Mucosa of descending colon (tissue), 3 donors: Measurements from ENCODE around the gene AGAP1. TPM values are rescaled to one million over a fixed set of nuclear protein-coding genes. Genes with fewer than 3 reads are reported as not detected.

Experiments
- ATAC-seq: fragments of 200-7000 bp; cut with Tn5 transposase; one replicate; pipeline ENCODE4 v1.9.1; 2020; ENCODE audit warnings: mild to moderate bottlenecking, moderate library complexity
- DNase-seq, 3 donors: peaks; one replicate each; pipeline ENCODE4 v3.0.0-alpha.2; 2020
- H3K36me3 ChIP-seq: fragments of 200-600 bp; one replicate; pipeline ENCODE4 v1.8.0; 2021; ENCODE audit warnings: low read depth, mild to moderate bottlenecking
- H3K4me1 ChIP-seq: fragments of 200-600 bp; one replicate; pipeline ENCODE4 v1.8.0; 2021; ENCODE audit warnings: low read depth, mild to moderate bottlenecking
- H3K4me3 ChIP-seq: fragments of 200-600 bp; one replicate; pipeline ENCODE4 v1.8.0; 2021; ENCODE audit warnings: mild to moderate bottlenecking
- H3K9me3 ChIP-seq: fragments of 200-600 bp; one replicate; pipeline ENCODE4 v1.8.0; 2021; ENCODE audit warnings: mild to moderate bottlenecking
- CTCF ChIP-seq: fragments of 200-600 bp; IDR thresholded peaks from one replicate; pipeline ENCODE4 v1.8.0; 2022; ENCODE audit warnings: antibody characterized with exemption, mild to moderate bottlenecking
- intact Hi-C, 2 donors: fragments of 100-400 bp; cut with DNase I in 1 of 2; cut with micrococcal nuclease in 1 of 2; formaldehyde crosslinking; loops; one replicate each; pipeline versions ENCODE4 v1.11.0 to v1.11.1; 2022; cut with DNase I, micrococcal nuclease
- total RNA-seq, 3 donors: library from RNA; stranded (reverse); fragmentation: NEBNext Ultra II Directional in 2 of 3; extraction: Animal tissue kit (Norgen Biotek cat#: 25700) in 2 of 3; gene quantifications; one replicate each; pipeline versions ENCODE4 v1.2.1 to v1.2.4, GENCODE V29; 2021 to 2023
- donor health status: DM: no; HTN: no; CAD: no; lungs with moderate emphysema.
- donor health status: DM: no; HTN: no; CAD: no.
- donor health status: DM: no; HTN: yes; CAD: no.

The AGAP1 gene
- total RNA-seq, 3 donors from 2014 or later, result 68.1 to 112 (median 88.9) TPM

DNA sequence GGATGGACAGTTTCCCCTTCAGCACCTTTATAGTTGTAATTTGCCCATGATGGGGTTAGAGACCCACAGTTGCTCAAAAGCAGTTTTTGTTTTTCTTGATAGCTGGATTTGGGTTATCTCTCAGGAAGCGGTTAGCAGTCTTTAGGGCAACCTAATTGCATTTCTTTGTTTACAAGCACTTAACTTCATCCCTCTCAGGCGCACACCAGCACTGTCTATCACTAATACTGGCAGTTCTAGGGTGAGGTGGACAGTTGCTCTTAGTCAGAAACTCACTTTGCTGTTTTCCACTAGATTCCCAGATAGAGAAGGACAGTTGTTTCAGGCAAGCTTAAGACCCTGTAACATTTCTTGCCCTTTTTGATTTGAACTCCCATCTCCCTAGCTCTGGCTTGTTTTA lies 146.0 kb downstream of the AGAP1 start:
- intact Hi-C loops, result no loop called here
- H3K36me3 ChIP-seq, result no peaks in the 10 kb centered on the region
- peaks cover 12% of the 10 kb centered on the region for H3K4me1 ChIP-seq
- DNase-seq (no peak), ATAC-seq (no peak)
- H3K4me3 ChIP-seq, result no peak overlapping the region
- no peaks in the 10 kb centered on the region for H3K9me3 ChIP-seq
- no peak for TF ChIP-seq CTCF

- DNase-seq (no peak), ATAC-seq (no peak)
- peaks cover 12% of the 10 kb centered on the region for H3K4me1 ChIP-seq
- no peaks in the 10 kb centered on the region for H3K9me3 ChIP-seq
- H3K4me3 ChIP-seq, result no peak overlapping the region
- H3K36me3 ChIP-seq, result no peaks in the 10 kb centered on the region
- intact Hi-C loops, result no loop called here
- TF ChIP-seq CTCF, result no peak
Measured at GRCh38 chr2:235640377-235640776, 146.5 kb downstream of the AGAP1 start.

- Histone ChIP-seq H3K36me3 (no peaks in the 10 kb centered on the region), H3K4me3 (no peak overlapping the region), H3K4me1 (peaks cover 12% of the 10 kb centered on the region), H3K9me3 (no peaks in the 10 kb centered on the region)
- no peak for ATAC-seq
- no peak for TF ChIP-seq CTCF
- DNase-seq, result no peak
- intact Hi-C loops, result no loop called here
Measured at GRCh38 chr2:235640926-235641723, 147.3 kb downstream of the AGAP1 start.

DNA sequence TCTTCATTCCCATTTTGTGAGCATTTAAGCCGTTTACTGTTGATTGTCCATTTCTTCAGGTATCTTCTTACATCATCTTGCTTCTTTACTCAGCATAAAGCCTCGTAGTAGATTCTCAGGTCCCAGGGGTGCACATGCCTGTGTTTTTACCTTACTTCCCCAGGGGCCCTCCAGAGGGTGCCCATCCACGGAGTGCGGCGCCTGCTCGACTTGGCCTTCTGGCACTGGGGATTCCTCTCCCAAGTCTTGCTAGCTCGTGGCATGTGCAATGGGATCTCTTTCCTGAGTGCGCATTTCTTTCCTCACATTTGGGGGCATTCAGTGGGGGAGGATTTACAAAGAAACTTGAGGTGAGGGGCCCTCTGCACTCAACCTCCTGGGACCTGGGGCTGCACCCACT lies 148.1 kb downstream of the AGAP1 start:
- H3K4me3 ChIP-seq, result no peak overlapping the region
- DNase-seq, result no peak
- H3K9me3 ChIP-seq, result no peaks in the 10 kb centered on the region
- H3K36me3 ChIP-seq, result no peaks in the 10 kb centered on the region
- H3K4me1 ChIP-seq, result peaks cover 12% of the 10 kb centered on the region
- no peak for ATAC-seq
- intact Hi-C loops, result no loop called here
- no peak for TF ChIP-seq CTCF

- Histone ChIP-seq H3K4me1 (peaks cover 12% of the 10 kb centered on the region), H3K4me3 (no peak overlapping the region), H3K9me3 (no peaks in the 10 kb centered on the region), H3K36me3 (no peaks in the 10 kb centered on the region)
- ATAC-seq (peak; percentile 6), DNase-seq (no peak)
- no peak for TF ChIP-seq CTCF
- intact Hi-C loops, result no loop called here
Measured at GRCh38 chr2:235642446-235643098, 148.7 kb downstream of the AGAP1 start.
